HG02571 (cell line): ENCODE measurements around the gene CFAP206.
A peak's percentile ranks its signal among the peaks of the same experiment; 100 is the strongest.
"Not testable (repeated sequence)": the region's sequence is repeated elsewhere in the genome, so short reads cannot be mapped to it uniquely, and the experiment has no call there.

Experiments
- ATAC-seq: cut with Tn5 transposase; IDR thresholded peaks from one replicate; pipeline ENCODE4 v1.9.1; 2021; ENCODE audit warnings: mild to moderate bottlenecking, moderate library complexity; ENCODE audit not compliant: unreplicated experiment

The CFAP206 gene

DNA sequence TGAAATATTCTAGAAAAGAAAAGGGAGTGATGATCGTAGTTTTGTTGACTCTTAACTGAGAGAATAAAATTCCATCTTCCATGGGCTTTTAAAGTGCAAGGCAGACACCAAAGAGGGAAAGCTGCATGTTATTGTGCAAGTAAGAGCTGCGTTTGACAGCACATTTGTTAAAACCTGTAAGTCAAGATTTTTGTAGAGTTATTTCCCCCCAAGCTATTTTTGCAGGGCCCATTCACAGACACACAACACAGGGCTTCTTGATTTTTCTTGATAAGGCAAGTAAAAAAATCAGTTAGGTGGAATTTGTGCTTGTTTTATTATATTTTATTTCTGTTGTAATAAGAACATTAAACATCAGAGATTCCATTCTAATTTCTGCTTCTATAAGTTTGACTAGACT, 13.8 kb downstream of the CFAP206 start:
- ATAC-seq, result no peak

- ATAC-seq, result no peak
Observed at GRCh38 chr6:87426789-87427188, 19.0 kb downstream of the CFAP206 start.

GRCh38 chr6:87430499-87430898, 22.7 kb downstream of the CFAP206 start:
- no peak for ATAC-seq

DNA sequence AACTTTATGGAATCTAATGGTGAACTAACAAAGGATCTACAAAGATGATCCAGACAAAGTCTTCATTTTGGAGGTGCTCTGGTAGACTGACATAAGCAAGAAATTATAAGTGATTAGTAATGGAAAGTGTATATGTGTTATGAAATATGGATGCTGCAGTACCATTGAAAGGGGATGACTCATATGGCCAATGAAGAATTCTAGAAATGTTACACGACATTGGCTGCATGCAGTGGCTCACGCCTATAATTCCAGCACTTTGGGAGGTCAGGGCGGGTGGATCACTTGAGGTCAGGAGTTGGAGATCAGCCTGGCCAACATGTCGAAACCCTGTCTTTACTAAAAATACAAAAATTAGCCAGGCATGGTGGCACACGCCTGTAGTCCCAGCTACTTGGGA, 23.5 kb downstream of the CFAP206 start:
- no peak for ATAC-seq

DNA sequence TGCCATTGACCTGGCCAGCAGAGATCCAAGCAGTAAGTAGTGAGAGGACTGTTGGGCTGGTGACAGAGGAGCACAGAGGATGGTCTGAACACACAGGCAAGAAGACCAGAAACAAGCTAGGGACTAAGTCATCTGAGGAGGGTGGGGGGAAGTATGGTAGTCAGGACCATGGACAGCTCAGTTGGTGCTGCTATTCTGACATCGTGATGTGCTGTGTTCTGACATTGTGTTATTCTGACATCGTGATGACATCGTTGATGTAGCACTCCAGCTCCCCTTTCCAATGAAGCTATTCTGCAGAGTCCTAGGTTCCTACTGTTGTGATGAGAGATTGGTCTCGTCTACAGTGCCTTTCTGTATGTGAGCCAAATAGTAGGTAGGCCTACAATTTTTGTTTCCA, 28.7 kb downstream of the CFAP206 start:
- ATAC-seq, result no peak

DNA sequence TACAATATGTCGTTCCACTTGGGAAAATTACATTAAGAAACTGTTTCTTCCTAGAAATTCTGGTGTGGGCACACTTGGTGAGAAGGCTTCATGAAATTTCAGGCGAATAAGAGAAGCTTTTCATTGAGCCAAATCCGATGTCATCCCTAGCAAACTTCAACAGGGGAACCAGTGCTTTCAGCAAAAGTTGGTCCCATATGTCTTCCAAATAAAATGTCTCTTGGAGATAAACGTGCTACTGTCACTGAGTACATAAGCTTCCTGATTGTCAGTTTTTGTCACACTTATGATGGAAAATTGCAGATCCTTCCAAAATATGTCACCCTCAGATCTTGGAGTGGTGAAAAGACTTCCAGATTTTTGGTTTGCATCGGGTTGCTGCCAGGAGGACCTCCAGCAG, 33.9 kb downstream of the CFAP206 start:
- ATAC-seq, result no peak

DNA sequence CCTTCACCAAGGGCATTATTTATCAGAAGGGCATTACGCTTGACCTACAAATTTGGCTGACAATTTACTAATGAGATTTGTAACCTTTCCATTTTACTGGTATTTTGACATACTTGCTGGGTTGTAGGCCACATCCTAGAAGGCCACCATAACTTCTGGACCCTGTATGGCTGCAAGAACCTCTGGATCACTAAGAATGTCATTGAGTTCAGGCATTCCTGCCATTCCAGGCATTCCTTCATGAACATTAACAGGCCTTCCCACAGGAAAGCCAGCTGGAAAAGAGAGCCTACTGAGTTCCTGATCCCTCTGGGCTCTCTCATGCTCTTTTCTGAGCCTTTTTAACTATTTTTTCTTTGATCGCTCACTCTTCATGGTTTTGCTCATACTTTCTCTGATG, 36.6 kb downstream of the CFAP206 start:
- no peak for ATAC-seq

DNA sequence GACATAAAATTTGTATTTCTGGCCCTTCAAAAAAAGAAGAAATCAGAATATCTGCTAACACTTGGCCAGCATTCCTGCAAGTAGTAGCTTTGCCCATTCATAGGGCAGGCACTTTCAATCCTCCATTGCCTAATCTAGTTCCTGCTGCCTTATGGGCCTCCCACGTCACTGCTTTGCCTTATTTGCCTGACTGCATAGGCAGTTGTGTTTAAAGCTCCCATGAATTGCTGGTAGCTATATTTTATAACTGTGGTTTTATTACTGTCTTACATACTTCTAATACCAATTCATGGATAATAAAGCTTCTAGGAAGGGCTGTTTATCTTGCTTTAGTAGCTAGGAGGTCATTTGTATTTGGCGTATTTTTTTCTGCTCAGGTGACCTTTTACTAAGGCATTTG, 57.3 kb downstream of the CFAP206 start:
- ATAC-seq, result no peak

- peak; percentile 96 for ATAC-seq
Observed at GRCh38 chr6:87472525-87473418, 65.0 kb downstream of the CFAP206 start, which contains the start of gene SLC35A1. Gene SLC35A1, plus strand, starts transcription at chr6:87472974. Its CDS starts 30 bp downstream, at chr6:87473004.

- peak; percentile 67 for ATAC-seq
Observed at GRCh38 chr6:87473419-87473903, 65.7 kb downstream of the CFAP206 start.

DNA sequence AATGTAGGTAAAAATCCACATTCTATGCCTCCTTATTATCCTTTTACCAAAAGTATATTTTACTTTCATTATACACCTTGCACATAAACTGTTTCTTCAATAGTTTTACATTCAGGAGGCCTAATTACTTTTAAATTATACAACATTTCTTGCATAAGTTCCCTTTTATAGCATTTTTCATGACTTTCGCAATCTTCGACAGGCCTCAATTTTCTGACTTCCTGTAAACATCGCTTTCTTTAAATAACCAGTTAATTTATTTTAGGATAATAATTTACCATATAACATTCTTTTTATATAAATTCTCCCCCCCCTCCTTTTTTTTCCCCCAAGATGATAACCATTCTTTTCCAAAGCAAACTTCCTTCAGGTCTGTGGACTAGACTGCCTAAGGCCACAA, 74.2 kb downstream of the CFAP206 start:
- ATAC-seq, result no peak

- ATAC-seq, result no peak
Observed at GRCh38 chr6:87482366-87482765, 74.6 kb downstream of the CFAP206 start.

GRCh38 chr6:87483929-87484328, 76.2 kb downstream of the CFAP206 start:
- no peak for ATAC-seq

- no peak for ATAC-seq
Observed at GRCh38 chr6:87484491-87484890, 76.7 kb downstream of the CFAP206 start.

GRCh38 chr6:87487555-87487954, 79.8 kb downstream of the CFAP206 start:
- ATAC-seq, result no peak

- not testable (repeated sequence) for ATAC-seq
Observed at GRCh38 chr6:87489326-87489725, 81.6 kb downstream of the CFAP206 start.

DNA sequence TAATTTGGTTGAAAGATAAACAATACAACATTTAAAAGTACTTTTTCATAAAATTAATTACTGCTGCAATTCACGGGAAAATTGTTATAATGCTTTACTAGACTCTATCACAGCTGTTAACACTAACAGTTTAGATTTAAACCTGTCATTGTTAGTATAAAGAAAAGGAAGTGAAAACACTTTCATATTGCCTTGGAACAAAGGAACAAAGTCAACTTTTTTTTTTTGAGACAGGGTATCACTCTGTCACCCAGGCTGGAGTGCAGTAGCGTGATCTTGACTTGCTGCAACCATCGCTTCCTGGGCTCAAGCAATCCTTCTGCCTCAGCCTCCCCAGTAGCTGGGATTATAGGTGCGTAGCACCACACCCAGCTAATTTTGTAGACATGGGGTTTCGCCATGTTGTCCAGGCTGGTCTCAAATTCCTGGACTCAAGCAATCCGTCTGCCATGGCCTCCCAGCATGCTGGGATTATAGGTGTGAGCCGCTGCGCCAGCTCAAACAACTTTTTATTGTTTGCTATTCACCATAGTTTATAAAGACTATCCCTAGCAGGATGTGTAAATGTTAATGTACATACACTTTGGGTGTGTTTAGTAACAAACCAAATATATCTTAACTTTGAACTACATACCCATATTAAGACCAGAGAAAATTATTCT, 87.1 kb downstream of the CFAP206 start:
- ATAC-seq, result no peak

- no peak for ATAC-seq
Observed at GRCh38 chr6:87498048-87498447, 90.3 kb downstream of the CFAP206 start.

GRCh38 chr6:87501809-87502572, 94.2 kb downstream of the CFAP206 start:
- ATAC-seq, result no peak

- no peak for ATAC-seq
Observed at GRCh38 chr6:87504441-87504840, 96.7 kb downstream of the CFAP206 start.
